GM21526 (cell line): ENCODE measurements around the gene GRB2.
"Not testable (repeated sequence)": the region's sequence is repeated elsewhere in the genome, so short reads cannot be mapped to it uniquely, and the experiment has no call there.

Source experiments
- ATAC-seq: cut with Tn5 transposase; IDR thresholded peaks from one replicate; pipeline ENCODE4 v1.9.1; 2021; ENCODE audit warnings: moderate library complexity; ENCODE audit not compliant: unreplicated experiment, low FRiP score

GRB2 gene

GRCh38 chr17:75325827-75326225, 79.7 kb downstream of the GRB2 start:
- no peak for ATAC-seq

GRCh38 chr17:75325348-75325747, 80.1 kb downstream of the GRB2 start:
- ATAC-seq: no peak

- no peak for ATAC-seq
Observed at GRCh38 chr17:75321506-75321905, 84.0 kb downstream of the GRB2 start.

GRCh38 chr17:75319904-75320691, 85.4 kb downstream of the GRB2 start:
- peak; percentile 45 for ATAC-seq

- no peak for ATAC-seq
Observed at GRCh38 chr17:75318615-75319222, 86.8 kb downstream of the GRB2 start.

GRCh38 chr17:75318211-75318610, 87.3 kb downstream of the GRB2 start:
- no peak for ATAC-seq

GRCh38 chr17:75317671-75318070, 87.8 kb downstream of the GRB2 start:
- ATAC-seq: no peak

- no peak for ATAC-seq
Observed at GRCh38 chr17:75316253-75316652, 89.2 kb downstream of the GRB2 start.

GRCh38 chr17:75315541-75316243, 89.8 kb downstream of the GRB2 start:
- ATAC-seq: no peak

- ATAC-seq: no peak
Observed at GRCh38 chr17:75313941-75314551, 91.4 kb downstream of the GRB2 start.

GRCh38 chr17:75308732-75309629, 96.5 kb downstream of the GRB2 start:
- ATAC-seq: no peak

- no peak for ATAC-seq
Observed at GRCh38 chr17:75307957-75308731, 97.3 kb downstream of the GRB2 start.

- no peak for ATAC-seq
Observed at GRCh38 chr17:75301502-75302206, 103.8 kb downstream of the GRB2 start.

GRCh38 chr17:75301049-75301448, 104.4 kb downstream of the GRB2 start:
- no peak for ATAC-seq

- ATAC-seq: no peak
Observed at GRCh38 chr17:75300280-75300679, 105.2 kb downstream of the GRB2 start.

- ATAC-seq: peak; percentile 59
Observed at GRCh38 chr17:75295201-75296158, 110.0 kb downstream of the GRB2 start.

- not testable (repeated sequence) for ATAC-seq
Observed at GRCh38 chr17:75292810-75293448, 112.5 kb downstream of the GRB2 start.
